Esophagus muscularis mucosa (tissue), 3 donors: Measurements from ENCODE around the gene C4orf50.

Experiments used
- POLR2A ChIP-seq: fragments of 450-650 bp; IDR thresholded peaks from one replicate; pipeline ENCODE4 v1.6.1; 2017; ENCODE audit warnings: antibody characterized with exemption, moderate library complexity, mild to moderate bottlenecking, low read depth
- POLR2AphosphoS5 ChIP-seq, 2 donors: sonication (generic); formaldehyde crosslinking; IDR thresholded peaks; one replicate each; pipeline ENCODE4 v1.6.1; 2017; ENCODE audit warnings: antibody characterized with exemption in 2 of 2
- TF ChIP-seq, protein P1 (sequence below), 3 experiments: fragments of 200-600 bp in 2 of 3; fragments of 450-650 bp in 1 of 3; sonication (generic) in 2 of 3; IDR thresholded peaks; one replicate each; pipeline ENCODE4 v1.5.1; 2017 to 2019; ENCODE audit warnings: antibody characterized with exemption in 3 of 3, mild to moderate bottlenecking in 2 of 3, moderate library complexity in 1 of 3

- no peak for TF ChIP-seq POLR2AphosphoS5 (IDR thresholded peaks at IDR 0.05)
- TF ChIP-seq, protein P1, sequence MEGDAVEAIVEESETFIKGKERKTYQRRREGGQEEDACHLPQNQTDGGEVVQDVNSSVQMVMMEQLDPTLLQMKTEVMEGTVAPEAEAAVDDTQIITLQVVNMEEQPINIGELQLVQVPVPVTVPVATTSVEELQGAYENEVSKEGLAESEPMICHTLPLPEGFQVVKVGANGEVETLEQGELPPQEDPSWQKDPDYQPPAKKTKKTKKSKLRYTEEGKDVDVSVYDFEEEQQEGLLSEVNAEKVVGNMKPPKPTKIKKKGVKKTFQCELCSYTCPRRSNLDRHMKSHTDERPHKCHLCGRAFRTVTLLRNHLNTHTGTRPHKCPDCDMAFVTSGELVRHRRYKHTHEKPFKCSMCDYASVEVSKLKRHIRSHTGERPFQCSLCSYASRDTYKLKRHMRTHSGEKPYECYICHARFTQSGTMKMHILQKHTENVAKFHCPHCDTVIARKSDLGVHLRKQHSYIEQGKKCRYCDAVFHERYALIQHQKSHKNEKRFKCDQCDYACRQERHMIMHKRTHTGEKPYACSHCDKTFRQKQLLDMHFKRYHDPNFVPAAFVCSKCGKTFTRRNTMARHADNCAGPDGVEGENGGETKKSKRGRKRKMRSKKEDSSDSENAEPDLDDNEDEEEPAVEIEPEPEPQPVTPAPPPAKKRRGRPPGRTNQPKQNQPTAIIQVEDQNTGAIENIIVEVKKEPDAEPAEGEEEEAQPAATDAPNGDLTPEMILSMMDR (IDR thresholded peaks at IDR 0.05) = no peak
- no peak for TF ChIP-seq POLR2A
These were observed 25.0 kb upstream of the C4orf50 start for GRCh38 chr4:6043188-6043587.
